Cardiac muscle cell (in vitro differentiated cells and primary cell): ENCODE data around the gene CASZ1. TPM values are rescaled to one million over a fixed set of nuclear protein-coding genes. Genes with fewer than 3 reads are reported as not detected.
A peak's percentile ranks its signal among the peaks of the same experiment; 100 is the strongest.

Experiments used
- DNase-seq, 2 donors: peaks; one replicate each; pipeline versions ENCODE4 v3.0.0 to v3.0.0-alpha.2; 2010 to 2017; ENCODE audit warnings: low read depth in 1 of 2, low spot score in 1 of 2
- H3K27ac ChIP-seq: fragments of 200-600 bp; sonication (generic); 2 replicates; pipeline ENCODE4 v1.5.1; 2016
- H3K27me3 ChIP-seq: fragments of 200-600 bp; sonication (generic); 2 replicates; pipeline ENCODE4 v1.6.0; 2016; ENCODE audit warnings: control low read depth
- H3K36me3 ChIP-seq: fragments of 200-600 bp; sonication (generic); 2 replicates; pipeline ENCODE4 v1.5.1; 2016; ENCODE audit warnings: control low read depth
- H3K4me1 ChIP-seq: fragments of 200-600 bp; sonication (generic); 2 replicates; pipeline ENCODE4 v1.8.1; 2017; ENCODE audit warnings: low read depth, mild to moderate bottlenecking, mixed run types
- H3K4me3 ChIP-seq: fragments of 200-600 bp; sonication (generic); 2 replicates; pipeline ENCODE4 v1.5.1; 2016; ENCODE audit warnings: mild to moderate bottlenecking
- H3K9me3 ChIP-seq: fragments of 200-600 bp; sonication (generic); 2 replicates; pipeline ENCODE4 v1.5.1; 2017; ENCODE audit warnings: low read depth, mild to moderate bottlenecking, control low read depth
- polyA plus RNA-seq: library from polyadenylated mRNA; unstranded; fragments of >200 nt; fragmentation: Nextera tagmentation; extraction: Ambion mirVana; gene quantifications from 2 replicates; pipeline ENCODE4 v1.2.1, GENCODE V29; 2016
- total RNA-seq: library from RNA; depleted of rRNA; stranded (reverse); fragments of >200 nt; gene quantifications from 2 replicates; pipeline ENCODE4 v1.2.3, GENCODE V29; 2016
- TF ChIP-seq, protein P1 (sequence below): IDR thresholded peaks from 2 replicates; pipeline ENCODE4 v1.5.1; 2012; ENCODE audit warnings: low read depth, mild to moderate bottlenecking, low read length

The CASZ1 gene
- total and polyA plus RNA-seq, 2 experiments from 2014 or later: 53.5 to 87.3 TPM

DNA sequence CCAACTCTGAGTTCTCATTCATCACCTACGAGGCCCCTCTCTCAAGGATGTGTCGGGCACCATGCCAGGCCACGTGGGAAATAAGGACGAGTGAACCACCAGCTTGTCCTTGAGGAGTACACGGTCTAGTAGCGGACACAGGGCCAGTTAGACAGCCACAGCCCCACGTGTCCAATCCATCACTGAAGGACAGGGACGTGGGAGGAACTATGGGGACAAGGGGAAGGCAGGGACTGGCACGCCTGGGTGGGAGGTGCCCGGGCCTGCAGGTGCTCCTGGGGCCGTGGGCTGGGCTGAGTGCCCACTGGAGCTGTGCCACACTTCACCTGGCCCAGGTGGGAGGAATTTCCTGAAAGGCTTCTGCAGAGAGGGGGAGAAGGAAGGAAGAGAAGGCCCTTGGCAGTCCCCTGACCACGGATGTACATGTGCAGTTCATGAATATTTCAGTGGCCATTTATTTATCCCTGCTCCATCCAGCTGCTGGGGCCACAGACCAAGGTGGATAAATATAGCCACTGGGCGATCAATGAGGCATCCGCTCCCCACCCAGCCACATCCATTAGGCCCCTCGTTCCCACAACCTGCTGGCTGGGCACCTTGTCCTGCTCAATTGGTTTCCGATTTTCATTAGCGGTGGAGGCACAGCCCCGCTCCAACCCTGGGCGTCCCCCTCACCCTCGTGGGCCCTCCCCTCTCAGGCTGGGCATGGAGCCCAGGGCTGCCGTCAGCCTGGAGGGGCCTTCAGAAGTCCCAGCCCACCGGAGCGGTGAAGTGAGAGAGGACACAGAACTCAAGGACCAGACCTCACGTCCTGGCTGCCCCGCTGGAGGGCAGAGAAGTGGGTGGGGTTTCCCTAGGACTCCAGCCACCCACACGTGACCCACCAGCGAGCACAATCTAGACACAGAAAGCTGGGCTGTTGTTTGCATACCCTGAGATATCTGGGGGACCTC lies 59.5 kb downstream of the CASZ1 start:
- H3K4me1 ChIP-seq: peaks cover 42% of the 10 kb centered on the region
- no peak overlapping the region for H3K4me3 ChIP-seq
- TF ChIP-seq, protein P1, sequence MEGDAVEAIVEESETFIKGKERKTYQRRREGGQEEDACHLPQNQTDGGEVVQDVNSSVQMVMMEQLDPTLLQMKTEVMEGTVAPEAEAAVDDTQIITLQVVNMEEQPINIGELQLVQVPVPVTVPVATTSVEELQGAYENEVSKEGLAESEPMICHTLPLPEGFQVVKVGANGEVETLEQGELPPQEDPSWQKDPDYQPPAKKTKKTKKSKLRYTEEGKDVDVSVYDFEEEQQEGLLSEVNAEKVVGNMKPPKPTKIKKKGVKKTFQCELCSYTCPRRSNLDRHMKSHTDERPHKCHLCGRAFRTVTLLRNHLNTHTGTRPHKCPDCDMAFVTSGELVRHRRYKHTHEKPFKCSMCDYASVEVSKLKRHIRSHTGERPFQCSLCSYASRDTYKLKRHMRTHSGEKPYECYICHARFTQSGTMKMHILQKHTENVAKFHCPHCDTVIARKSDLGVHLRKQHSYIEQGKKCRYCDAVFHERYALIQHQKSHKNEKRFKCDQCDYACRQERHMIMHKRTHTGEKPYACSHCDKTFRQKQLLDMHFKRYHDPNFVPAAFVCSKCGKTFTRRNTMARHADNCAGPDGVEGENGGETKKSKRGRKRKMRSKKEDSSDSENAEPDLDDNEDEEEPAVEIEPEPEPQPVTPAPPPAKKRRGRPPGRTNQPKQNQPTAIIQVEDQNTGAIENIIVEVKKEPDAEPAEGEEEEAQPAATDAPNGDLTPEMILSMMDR: no peak
- peak in 1 of 2 donors; percentile 32 for DNase-seq
- peak overlapping the region; percentile 75 for H3K27ac ChIP-seq
- no peaks in the 10 kb centered on the region for H3K27me3 ChIP-seq
- no peaks in the 10 kb centered on the region for H3K36me3 ChIP-seq
- no peaks in the 10 kb centered on the region for H3K9me3 ChIP-seq

- Histone ChIP-seq H3K9me3 (no peaks in the 10 kb centered on the region), H3K4me3 (no peak overlapping the region), H3K27me3 (no peaks in the 10 kb centered on the region), H3K4me1 (peaks cover 42% of the 10 kb centered on the region), H3K36me3 (no peaks in the 10 kb centered on the region), H3K27ac (peak overlapping the region; percentile 73)
- DNase-seq: no peak
- TF ChIP-seq, protein P1: no peak
Measured at GRCh38 chr1:10735563-10736305, 60.7 kb downstream of the CASZ1 start.

DNA sequence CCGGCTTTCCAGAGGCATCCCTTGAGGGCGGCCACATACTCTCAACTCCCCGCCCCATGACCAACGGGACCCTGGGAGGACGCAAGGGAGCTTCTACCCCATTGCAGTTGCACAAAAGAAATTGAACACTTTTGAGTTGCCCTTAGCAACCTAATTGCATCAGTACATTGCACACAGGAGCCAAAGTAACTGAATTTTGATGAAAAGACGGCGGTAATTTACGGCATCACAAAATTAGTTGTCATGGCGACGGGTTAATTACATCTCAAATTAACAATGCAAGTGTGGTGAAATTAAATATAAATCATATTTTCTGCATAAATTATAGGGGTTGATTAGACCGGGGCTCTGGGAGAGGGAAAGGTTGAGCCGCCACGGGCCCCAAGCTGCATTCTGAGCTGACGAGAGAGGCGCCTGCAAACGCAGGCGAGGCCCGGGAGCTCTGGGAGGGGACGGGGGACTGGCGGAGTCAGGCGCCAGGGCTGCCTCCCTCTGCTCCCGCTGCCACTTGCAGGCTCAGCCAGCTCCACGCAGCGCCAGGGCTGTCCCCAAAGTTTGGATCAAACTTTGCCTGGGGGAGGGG lies 61.4 kb downstream of the CASZ1 start:
- no peaks in the 10 kb centered on the region for H3K27me3 ChIP-seq

DNA sequence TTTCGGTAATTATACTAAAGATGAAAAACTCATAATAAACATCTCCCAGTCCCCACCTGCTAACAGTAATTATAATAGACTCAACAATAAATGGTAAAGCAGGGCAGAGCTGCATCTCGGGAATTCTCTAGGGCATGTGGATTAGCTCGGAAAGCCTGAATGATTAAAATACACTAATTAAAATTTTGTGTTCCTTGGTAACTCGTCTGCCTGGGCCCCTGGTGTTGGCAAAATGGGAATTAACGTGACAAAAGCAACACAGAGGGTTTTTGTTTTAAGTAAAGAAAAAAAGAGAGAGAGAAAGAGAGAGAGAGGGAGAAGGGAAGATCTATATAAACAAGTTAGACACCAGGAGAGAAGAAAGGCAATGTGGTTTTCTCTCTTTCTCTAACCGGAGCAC lies 62.1 kb downstream of the CASZ1 start:
- no peak for DNase-seq
- H3K27me3 ChIP-seq: no peaks in the 10 kb centered on the region

More for the DNA sequence above, 61.4 kb downstream of the CASZ1 start:
- Histone ChIP-seq H3K27ac (peak overlapping the region; percentile 73), H3K4me1 (peaks cover 42% of the 10 kb centered on the region), H3K4me3 (no peak overlapping the region), H3K9me3 (no peaks in the 10 kb centered on the region), H3K36me3 (no peaks in the 10 kb centered on the region)
- peak in 1 of 2 donors; percentile 73 for DNase-seq
- TF ChIP-seq, protein P1: no peak

More for the DNA sequence above, 62.1 kb downstream of the CASZ1 start:
- no peak overlapping the region for H3K4me3 ChIP-seq
- peaks cover 47% of the 10 kb centered on the region for H3K4me1 ChIP-seq
- no peaks in the 10 kb centered on the region for H3K9me3 ChIP-seq
- TF ChIP-seq, protein P1: no peak
- no peaks in the 10 kb centered on the region for H3K36me3 ChIP-seq
- H3K27ac ChIP-seq: no peak overlapping the region
